ENCODE data around the gene NDRG2.
"Not testable (repeated sequence)": the region's sequence is repeated elsewhere in the genome, so short reads cannot be mapped to it uniquely, and the experiment has no call there.

Gene NDRG2

GRCh38 chr14:21033133-21033698, 8.4 kb upstream of the NDRG2 start:
- DNase-seq (ENCODE audit: low read depth), result no peak

DNA sequence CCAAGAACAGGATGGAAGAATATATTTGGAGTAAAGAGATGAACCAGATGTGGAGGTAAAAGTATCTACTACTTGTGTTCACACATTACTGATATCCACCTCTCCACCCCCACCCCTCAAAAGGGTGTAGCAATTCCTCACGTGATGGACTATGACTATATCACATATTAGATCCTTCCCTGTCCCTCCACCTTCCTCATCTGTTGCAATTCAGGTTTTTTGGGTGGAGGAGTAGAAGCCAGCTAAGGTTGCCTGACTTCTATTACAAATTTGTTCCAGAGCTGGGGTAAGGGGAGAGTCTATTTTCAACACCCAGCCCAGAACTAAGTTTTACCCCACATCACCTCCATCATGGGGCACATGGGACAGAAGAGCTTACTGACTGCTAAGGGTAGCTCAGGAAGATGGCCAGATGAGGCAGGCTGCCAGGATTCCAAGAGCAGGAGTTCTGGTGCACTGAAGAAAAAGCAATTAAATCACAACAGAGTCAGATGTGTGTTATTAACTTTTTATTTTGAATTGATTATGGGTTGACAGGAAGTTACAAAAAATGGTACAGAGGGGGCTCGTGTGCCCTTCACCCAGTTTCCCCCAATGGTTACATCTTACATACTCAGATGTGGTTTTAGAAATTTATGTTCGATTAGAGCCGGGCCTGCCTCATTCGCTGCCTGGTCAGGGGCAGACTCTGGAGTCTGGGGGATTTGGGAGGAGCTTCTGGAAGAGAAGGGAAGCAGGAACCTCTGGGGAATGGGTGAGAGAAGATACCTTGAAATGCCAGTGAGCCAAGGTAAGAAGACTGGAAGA, 7.7 kb upstream of the NDRG2 start:
- no peak for DNase-seq (ENCODE audit: low read depth)

- no peak for DNase-seq (ENCODE audit: low read depth)
These were observed 5.7 kb upstream of the NDRG2 start for GRCh38 chr14:21030531-21030930.

DNA sequence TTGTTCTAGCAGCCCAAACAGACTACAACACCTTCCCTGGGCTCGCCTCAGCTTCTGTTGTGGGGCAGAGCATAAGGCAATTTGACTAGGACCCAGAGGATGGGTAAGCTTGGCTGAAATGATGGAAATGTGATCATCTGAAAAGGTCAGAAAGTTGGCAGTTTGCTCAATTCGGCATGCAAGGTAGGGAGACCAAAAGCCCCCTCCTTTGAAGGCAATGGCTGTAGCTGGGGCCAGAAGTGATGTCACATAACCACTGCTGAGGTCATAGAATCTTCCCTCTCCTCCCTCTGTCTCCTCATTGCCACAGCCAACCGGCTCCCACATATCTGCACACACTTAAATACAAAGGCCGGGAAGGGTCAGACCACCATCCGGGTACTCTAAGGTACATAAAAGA, 5.1 kb upstream of the NDRG2 start, which contains the start of gene TPPP2:
TSS of gene TPPP2 (plus strand) at position 301 of the 400 bp plus-strand sequence. CDS start 365 bp downstream, outside the sequence.
- no peak for DNase-seq (ENCODE audit: low read depth)

- DNase-seq (ENCODE audit: low read depth), result no peak
These were observed 2.1 kb upstream of the NDRG2 start for GRCh38 chr14:21026988-21027315.

- DNase-seq (ENCODE audit: low read depth), result no peak
These were observed 1.6 kb upstream of the NDRG2 start for GRCh38 chr14:21026274-21026987.

DNA sequence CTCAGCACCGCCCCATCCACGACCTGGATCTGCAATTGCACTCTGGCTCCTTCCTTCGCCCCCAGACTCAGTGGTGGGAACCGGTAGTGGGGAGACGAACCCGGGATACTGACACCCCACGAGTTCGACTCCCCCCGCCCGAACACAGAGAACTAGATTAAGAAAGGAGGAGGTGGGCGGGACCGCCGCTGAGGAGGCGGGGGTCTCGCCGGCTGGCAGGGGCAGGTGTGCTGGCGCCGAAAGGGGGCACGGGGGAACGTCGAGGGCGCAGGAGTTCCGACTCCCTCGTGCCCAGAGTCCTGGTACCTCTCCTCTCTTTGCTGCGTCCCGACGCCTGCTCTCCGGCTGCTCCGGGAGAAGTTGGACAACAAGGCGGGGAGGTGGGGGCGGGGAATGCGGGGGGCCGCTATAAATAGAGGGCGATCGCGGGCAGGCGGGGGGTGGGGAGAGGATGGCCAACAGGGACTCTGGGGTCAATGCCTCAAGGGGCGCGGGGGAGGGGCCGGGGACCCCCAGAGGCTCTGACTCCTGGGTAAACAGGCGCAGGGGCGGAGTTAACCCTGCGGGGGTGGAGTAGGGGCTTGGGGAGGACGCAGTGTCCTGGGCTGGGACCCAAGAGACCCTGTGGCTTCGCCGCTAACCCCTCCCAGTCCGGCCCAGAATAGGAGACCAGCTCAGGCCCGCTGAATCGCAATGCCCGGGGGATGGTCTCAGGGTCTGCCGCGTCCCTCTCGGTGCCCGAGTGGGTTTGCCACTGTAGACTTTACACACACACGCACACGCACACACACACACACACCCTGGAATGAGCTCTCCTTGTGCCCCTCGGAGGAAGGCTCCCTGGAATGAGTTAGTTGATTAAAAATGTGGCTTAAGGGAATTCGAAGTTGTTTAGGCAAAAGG, 761 bp upstream of the NDRG2 start:
- DNase-seq (ENCODE audit: low read depth), result no peak

GRCh38 chr14:21023817-21024584, 860 bp downstream of the NDRG2 start:
- no peak for DNase-seq (ENCODE audit: low read depth)

- no peak for DNase-seq (ENCODE audit: low read depth)
These were observed 1.7 kb downstream of the NDRG2 start for GRCh38 chr14:21023174-21023573.

DNA sequence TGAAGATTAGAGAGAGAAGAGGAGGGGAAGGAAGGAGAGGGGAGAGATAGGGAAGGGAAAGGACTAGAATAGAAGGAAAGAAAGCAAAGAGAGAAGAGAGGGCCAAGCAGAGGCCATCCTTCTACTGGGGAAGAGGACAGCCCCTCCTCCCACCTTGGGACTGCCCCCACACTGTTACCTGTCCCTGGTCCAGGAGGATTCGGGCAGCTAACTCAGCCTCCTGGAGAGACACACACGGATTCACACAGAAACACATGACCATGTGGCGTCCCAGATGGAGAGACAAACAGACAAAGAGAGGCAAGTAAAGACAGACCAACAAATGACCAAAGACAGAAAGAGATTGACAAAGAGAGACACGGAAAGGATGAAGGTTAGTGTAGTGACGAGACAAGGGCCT, 2.2 kb downstream of the NDRG2 start:
- no peak for DNase-seq (ENCODE audit: low read depth)

DNA sequence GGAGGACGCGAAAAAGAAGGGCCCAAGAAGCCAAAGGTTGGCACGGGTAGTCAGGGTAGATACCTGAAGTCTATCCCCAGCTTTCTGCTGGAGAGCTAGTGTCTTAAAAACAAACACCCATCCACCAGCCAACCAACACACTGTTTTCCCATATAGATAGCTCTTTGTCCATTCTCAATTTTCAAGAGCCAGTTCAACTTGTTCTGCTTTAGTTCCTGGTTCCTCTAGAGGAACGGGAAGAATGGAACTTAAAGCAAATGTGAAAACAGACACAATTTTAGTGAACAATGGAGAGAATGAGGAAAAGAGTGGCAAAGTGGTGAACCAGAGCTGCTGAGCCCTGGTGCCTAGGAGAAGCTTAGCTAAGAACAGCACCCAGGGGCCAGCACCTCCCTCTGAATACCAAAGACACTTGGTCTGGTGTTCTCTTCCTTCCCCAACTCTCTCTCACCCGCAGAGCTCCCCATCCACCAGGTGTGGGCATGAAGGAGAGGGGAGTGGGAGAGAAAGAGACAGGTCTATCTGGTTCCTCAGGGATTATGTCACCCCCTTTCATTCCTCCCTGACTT, 3.8 kb downstream of the NDRG2 start:
- no peak for DNase-seq (ENCODE audit: low read depth)

GRCh38 chr14:21019366-21019765, 5.5 kb downstream of the NDRG2 start:
- no peak for DNase-seq (ENCODE audit: low read depth)

DNA sequence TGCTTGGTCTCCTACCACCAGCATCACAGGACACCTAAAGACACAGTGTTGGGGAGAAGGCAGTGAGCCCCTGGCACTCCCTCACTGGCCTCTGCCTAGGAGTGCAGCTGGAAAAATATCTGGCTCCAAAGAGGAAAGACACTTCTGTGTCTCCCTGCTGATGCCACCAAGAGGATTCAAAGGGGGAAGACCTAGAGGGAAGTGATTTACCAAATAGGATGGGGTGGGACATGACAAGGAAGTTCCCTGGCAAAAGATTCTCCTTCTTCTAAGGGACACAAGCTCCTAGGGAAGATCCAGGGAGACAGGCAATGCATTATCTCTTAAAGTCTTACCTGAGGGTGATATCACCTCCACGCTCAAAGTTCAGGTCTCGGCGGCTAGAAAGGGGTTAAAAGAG, 6.1 kb downstream of the NDRG2 start:
- no peak for DNase-seq (ENCODE audit: low read depth)

GRCh38 chr14:21018286-21018685, 6.6 kb downstream of the NDRG2 start:
- DNase-seq (ENCODE audit: low read depth), result no peak

- no peak for DNase-seq (ENCODE audit: low read depth)
These were observed 7.2 kb downstream of the NDRG2 start for GRCh38 chr14:21017528-21018245.

GRCh38 chr14:21016413-21017190, 8.3 kb downstream of the NDRG2 start:
- DNase-seq (ENCODE audit: low read depth), result no peak

DNA sequence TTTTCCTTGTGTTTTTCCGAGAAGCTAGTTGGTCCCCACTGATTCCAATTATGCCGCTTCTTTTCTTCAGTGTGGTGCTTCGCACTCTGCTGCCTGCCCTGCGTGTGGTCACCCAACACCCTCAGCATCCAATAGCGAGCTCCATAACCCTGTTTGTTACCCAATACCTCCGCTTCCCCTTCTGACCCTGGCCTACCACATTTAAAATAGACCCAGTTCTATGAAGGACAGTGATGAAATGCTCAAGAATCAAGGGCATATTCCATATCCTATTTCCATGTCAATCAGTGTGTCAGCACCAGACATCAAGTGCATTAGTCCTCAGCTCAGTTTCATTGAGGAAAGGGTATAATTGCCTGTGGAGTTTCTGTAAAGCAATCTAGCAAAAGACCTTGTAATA, 9.5 kb downstream of the NDRG2 start:
- DNase-seq (ENCODE audit: low read depth), result no peak

DNA sequence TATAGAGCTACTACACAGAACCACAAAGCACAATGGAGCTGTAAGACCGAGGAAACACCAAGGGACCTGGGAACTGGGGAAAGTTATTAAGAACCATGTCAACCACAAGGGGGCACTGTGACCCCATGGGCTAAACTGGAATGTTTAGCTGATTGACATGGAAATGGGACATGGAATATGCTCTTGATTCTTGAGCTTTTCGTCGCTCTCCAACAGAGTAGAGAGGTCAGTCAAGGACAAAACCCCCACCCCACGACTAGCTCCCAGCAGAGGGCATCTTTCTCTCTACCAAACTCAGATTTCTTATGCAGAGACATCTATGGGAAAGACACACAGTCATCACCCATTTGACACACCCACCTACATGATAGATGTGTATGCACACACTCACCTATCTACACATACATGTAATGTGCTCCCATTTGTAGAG, 10.1 kb downstream of the NDRG2 start:
- DNase-seq (ENCODE audit: low read depth), result peak; percentile 63

DNA sequence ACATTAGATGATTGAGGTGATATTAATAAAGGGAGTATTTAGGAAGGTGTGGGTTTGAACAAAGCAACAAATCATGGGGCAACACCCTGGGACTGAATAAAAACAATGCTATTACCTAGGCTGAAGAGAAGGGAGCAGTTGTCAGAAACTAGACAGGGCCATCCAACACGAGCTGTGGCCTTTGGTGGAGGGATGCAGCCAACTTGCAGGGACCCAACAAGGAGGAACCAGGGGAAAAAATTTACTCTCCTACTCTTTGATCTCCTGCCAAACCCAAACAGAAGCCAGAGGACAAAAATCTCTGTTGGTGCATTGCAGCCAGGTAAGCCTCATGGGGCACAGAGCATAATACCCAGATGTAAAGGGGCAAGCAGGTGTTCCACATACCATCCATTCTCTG, 13.7 kb downstream of the NDRG2 start:
- no peak for DNase-seq (ENCODE audit: low read depth)

GRCh38 chr14:21009721-21010120, 15.1 kb downstream of the NDRG2 start:
- DNase-seq (ENCODE audit: low read depth), result not testable (repeated sequence)

Data from stimulated activated CD8-positive, alpha-beta memory T cell treated with anti-CD3 and anti-CD28 coated beads, Interleukin-7, amount 100 ng/mL, for 24 hours (primary cell).